Subcutaneous abdominal adipose tissue (tissue), 5 donors: ENCODE results near the gene MPHOSPH8.

ENCODE experiments used
- H3K27ac ChIP-seq: one replicate; pipeline ENCODE4 v1.7.0; 2013; ENCODE audit warnings: low read depth, mild to moderate bottlenecking, inconsistent platforms, low read length, moderate library complexity
- H3K27me3 ChIP-seq, 5 donors: one replicate each; pipeline ENCODE4 v1.7.0; 2013; ENCODE audit warnings: low read length in 5 of 5, inconsistent platforms in 1 of 5; ENCODE audit not compliant: control insufficient read depth in 5 of 5, insufficient read depth in 4 of 5
- H3K36me3 ChIP-seq, 5 donors: one replicate each; pipeline ENCODE4 v1.7.0; 2013; ENCODE audit warnings: low read length in 5 of 5; ENCODE audit not compliant: control insufficient read depth in 5 of 5, insufficient read depth in 5 of 5
- H3K4me1 ChIP-seq, 5 donors: one replicate each; pipeline ENCODE4 v1.7.0; 2013; ENCODE audit warnings: low read length in 5 of 5, mild to moderate bottlenecking in 3 of 5, moderate library complexity in 1 of 5; ENCODE audit not compliant: control insufficient read depth in 5 of 5, insufficient read depth in 5 of 5
- H3K4me3 ChIP-seq, 5 donors: one replicate each; pipeline ENCODE4 v1.7.0; 2013; ENCODE audit warnings: low read length in 5 of 5, low read depth in 1 of 5
- H3K9ac ChIP-seq, 5 donors: one replicate each; pipeline ENCODE4 v1.7.0; 2013; ENCODE audit warnings: low read length in 5 of 5, mild to moderate bottlenecking in 4 of 5, moderate library complexity in 3 of 5
- H3K9me3 ChIP-seq, 5 donors: one replicate each; pipeline ENCODE4 v1.7.0; 2013; ENCODE audit warnings: low read length in 5 of 5; ENCODE audit not compliant: control insufficient read depth in 5 of 5
- donor health status: healthy.
- donor health status: healthy.
- donor health status: healthy.
- donor health status: healthy.
- donor health status: healthy.

The MPHOSPH8 gene

DNA sequence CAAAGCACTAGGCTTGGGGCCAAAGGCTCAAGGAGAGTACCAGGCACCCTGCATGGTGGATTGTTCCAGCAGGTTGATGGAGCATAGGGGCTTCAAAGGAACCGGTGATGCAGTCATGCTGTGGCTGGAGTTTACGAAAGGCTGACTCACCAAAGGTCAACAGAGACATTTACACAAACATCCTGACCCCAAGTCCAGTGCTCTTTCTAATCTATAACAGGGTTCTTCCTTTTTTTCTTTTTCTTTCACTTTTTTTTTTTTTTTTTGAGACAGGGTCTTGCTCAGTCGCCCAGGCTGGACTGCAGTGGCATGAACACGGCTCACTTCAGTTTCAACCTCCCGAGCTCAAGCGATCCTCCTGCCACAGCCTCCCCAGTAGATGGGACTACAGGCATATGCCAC is 36.5 kb upstream of the MPHOSPH8 start:
- Histone ChIP-seq H3K27me3 (peaks cover 2 to 13% (median 6%) of the 10 kb centered on the region in 5 donors), H3K27ac (no peak overlapping the region), H3K9me3 (no peaks in the 10 kb centered on the region), H3K4me3 (no peak overlapping the region), H3K36me3 (no peaks in the 10 kb centered on the region), H3K4me1 (peaks cover 0 to 5% (median 0%) of the 10 kb centered on the region in 5 donors), H3K9ac (no peak overlapping the region)

DNA sequence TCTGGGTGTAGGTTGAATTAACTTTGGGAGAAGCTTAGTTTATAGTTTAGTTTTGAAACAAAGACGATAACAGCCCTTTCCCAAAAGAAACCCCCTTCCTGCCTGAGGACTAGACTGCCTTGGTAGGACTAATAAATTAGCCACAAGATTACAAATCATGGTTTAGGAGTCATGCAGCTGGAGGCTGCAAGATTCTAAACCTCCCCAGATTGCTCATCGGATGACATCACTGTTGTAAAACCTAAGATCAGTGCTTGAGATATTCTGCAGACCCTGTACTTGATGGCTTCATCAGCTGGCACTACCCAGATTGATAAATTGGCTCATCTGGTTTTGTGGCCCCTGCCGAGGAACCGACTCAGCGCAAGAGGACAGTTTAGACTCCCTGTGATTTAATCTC is 35.9 kb upstream of the MPHOSPH8 start:
- H3K9me3 ChIP-seq: no peaks in the 10 kb centered on the region
- H3K27me3 ChIP-seq: peaks cover 2 to 16% (median 6%) of the 10 kb centered on the region in 5 donors
- no peak overlapping the region for H3K4me3 ChIP-seq
- peaks cover 0 to 11% (median 5%) of the 10 kb centered on the region in 5 donors for H3K4me1 ChIP-seq
- no peak overlapping the region for H3K9ac ChIP-seq
- no peaks in the 10 kb centered on the region for H3K36me3 ChIP-seq
- H3K27ac ChIP-seq: no peak overlapping the region

DNA sequence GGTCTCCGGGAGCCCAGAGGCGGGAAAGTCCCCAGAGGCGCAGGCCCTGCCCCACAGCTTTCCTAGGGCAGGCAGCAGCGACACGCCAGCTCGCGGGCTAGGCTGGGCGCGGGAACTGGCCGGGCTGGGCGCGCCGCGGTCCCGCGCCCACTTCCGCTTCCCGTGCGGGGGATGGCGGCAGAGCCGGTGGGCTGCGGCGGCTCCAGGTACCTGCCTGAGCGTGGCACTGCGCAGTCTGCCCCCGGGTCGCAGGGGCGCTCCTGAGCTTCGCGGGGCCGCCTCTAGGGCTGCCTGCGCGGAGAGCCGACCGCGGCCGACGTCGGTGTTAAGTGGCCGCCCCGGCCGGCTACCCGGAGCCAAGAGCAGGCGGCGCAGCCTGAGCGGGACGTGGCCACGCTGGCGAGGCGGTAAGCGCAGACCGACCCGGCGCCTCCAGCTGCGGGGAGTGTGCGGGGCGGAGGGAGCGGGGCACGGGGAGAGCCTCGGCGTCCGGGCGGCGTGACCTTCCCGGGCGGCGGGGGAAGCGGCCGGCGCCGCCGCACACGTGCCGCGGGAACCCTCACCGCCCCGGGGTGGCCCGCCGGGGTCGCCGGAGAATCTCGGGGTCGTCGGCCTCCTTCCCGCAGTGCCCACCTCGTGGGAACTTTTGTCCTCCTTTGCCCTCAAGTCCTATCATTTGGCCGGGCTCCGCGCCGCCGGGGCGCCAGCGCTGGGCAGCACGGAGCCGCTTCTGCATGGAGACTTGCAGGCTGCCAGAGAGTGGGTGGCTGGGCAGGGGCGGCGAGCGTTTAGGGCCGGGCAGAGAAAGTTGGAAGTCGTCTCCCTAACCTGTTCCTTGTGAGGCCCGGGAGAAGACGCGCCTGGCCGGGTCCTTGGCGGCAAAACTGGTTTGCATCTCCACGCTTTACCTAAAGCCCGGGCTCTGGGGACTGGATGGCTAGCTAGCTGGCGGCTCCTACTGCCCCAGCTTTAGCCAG is 31.4 kb upstream of the MPHOSPH8 start:
- Histone ChIP-seq H3K27me3 (peaks cover 2 to 23% (median 19%) of the 10 kb centered on the region in 5 donors), H3K27ac (no peak overlapping the region), H3K36me3 (no peaks in the 10 kb centered on the region), H3K9me3 (peaks cover 0 to 5% (median 3%) of the 10 kb centered on the region in 5 donors), H3K4me1 (peaks cover 0 to 12% (median 6%) of the 10 kb centered on the region in 5 donors), H3K4me3 (peak overlapping the region in 4 of 5 donors; percentile 51 to 74 (median 67)), H3K9ac (peak overlapping the region in 1 of 5 donors; percentile 47)

DNA sequence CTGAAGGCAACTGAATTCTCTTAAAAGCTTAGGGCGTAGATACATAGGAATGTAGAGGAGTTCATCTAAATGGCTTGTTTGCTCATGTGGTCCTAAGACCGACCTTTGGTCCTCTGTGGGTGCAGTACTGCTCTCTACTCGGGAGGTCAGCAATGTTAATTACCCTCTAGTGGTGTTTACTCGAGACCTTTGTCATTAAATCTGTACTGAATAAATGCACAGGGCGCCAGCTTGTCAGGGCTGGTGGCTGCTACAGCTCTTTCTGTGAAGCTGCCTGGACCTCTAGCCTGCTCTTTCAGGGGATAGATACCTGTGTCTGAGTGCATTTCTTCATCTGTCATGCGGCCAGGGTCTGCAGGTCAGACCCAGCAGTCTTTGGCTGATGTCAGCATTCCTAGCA is 29.2 kb upstream of the MPHOSPH8 start:
- Histone ChIP-seq H3K4me3 (no peak overlapping the region), H3K9me3 (peaks cover 0 to 5% (median 3%) of the 10 kb centered on the region in 5 donors), H3K27me3 (peaks cover 0 to 23% (median 14%) of the 10 kb centered on the region in 5 donors), H3K4me1 (peaks cover 0 to 12% (median 6%) of the 10 kb centered on the region in 5 donors), H3K36me3 (no peaks in the 10 kb centered on the region), H3K9ac (no peak overlapping the region), H3K27ac (no peak overlapping the region)

DNA sequence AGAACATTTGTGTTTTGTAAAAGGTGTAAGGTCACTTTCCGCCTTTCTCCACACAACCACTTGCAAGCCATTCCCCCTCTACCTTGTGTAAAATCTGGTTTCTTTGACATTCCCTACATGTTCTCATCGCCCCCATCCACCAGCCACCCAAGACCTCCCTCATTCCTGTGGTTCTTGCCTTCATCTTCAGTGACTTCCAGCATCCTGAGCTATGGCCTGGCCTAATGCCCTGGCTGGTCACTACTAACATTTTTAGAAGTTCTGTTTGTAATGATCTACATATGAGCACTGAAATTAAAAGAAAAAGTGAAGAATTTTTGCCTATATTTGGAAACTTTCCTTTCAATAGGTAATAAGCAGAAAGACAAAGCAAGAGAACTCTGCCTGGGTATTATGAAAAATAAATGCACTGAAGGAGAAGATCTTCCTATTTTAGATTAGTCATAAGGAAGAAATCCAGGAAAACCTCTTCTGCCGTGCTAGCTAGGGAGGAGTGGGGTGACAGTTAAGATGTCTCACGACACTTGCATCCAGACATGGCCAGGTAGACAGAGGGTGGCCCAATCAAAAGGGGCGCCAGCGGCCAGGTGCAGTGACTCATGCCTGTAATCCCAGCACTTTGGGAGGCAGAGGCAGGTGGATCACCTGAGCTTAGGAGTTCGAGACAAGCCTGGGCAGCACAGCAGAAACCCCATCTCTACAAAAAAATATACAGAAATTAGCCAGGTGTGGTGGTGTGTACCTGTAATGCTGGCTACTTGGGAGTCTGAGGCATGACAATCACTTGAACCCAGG is 28.1 kb upstream of the MPHOSPH8 start:
- Histone ChIP-seq H3K4me3 (no peak overlapping the region), H3K9me3 (peaks cover 0 to 5% (median 3%) of the 10 kb centered on the region in 5 donors), H3K36me3 (no peaks in the 10 kb centered on the region), H3K4me1 (peaks cover 0 to 12% (median 6%) of the 10 kb centered on the region in 5 donors), H3K9ac (no peak overlapping the region), H3K27ac (no peak overlapping the region), H3K27me3 (peaks cover 0 to 23% (median 14%) of the 10 kb centered on the region in 5 donors)

DNA sequence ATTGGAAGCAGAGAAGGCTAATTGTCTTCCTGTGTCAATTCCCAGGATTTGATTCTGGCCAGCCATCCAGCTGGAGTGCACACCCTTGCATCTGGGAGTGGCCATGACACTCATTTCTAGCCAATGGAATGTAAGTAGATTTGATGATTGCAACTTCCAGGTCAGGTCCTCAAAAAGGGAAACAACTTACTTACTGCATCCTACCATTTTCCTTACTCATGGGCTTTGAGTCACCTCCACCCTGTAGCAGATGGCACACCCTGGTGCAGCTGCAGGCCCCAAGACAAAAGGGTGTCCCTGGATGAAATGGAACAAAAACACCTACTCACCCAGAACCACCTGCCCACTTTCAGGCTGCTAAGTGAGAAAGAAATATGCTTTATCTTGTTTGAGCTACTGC is 27.3 kb upstream of the MPHOSPH8 start:
- Histone ChIP-seq H3K4me1 (peaks cover 0 to 12% (median 6%) of the 10 kb centered on the region in 5 donors), H3K36me3 (no peaks in the 10 kb centered on the region), H3K27ac (no peak overlapping the region), H3K4me3 (no peak overlapping the region), H3K9ac (no peak overlapping the region), H3K9me3 (peaks cover 0 to 5% (median 3%) of the 10 kb centered on the region in 5 donors), H3K27me3 (peaks cover 0 to 23% (median 14%) of the 10 kb centered on the region in 5 donors)

DNA sequence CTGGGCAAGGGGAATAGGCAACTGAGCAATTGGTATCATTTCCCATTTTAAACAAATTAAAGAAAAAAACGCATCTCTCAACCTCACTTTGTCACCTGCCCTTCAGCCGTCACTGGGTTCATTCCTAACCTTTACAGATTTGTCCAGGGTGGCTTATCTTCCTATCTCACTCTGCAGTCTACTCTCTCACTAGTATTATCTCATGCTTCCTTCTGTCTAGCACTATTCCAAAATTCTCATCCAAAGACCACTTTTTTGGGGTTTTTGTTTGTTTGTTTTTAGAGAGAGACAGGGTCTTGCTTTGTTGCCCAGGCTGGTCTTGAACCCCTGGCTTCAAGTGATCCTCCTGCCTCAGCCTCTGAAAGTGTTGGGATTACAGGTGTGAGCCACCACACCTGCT is 26.7 kb upstream of the MPHOSPH8 start:
- Histone ChIP-seq H3K27ac (no peak overlapping the region), H3K27me3 (peaks cover 0 to 20% (median 11%) of the 10 kb centered on the region in 5 donors), H3K4me1 (peaks cover 0 to 9% (median 6%) of the 10 kb centered on the region in 5 donors), H3K36me3 (no peaks in the 10 kb centered on the region), H3K9ac (no peak overlapping the region), H3K9me3 (peaks cover 0 to 5% (median 3%) of the 10 kb centered on the region in 5 donors), H3K4me3 (no peak overlapping the region)

DNA sequence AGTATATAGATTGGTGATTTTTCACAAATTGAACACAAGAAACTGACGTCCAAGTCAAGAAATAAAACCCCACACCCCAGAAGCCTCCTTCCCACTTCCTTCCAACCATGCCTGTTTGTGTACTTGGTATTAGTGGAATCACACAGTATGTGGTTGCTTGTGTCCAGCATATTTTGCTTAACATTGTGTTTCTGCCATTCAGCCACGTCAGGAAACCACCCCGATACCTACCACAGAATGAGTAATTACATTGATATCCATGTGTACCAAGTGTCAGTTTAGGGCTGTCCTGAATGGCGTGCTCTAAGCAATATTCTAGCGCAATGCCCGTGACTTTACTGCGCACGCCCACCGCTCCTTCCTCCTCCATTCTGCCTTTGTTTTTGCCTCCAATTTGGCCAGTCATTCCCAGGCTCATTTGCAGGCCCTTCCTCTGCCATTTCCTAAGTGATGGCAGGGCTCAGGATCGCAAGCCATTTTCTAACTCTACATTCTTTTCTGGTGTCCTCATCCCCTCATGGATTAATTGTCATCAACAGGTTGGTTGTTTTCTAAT is 25.9 kb upstream of the MPHOSPH8 start:
- H3K9me3 ChIP-seq: peaks cover 0 to 5% (median 3%) of the 10 kb centered on the region in 5 donors
- H3K9ac ChIP-seq: no peak overlapping the region
- no peak overlapping the region for H3K27ac ChIP-seq
- no peaks in the 10 kb centered on the region for H3K36me3 ChIP-seq
- H3K4me1 ChIP-seq: peaks cover 0 to under 1% (median under 1%) of the 10 kb centered on the region in 5 donors
- no peak overlapping the region for H3K4me3 ChIP-seq
- peaks cover 0 to 16% (median 6%) of the 10 kb centered on the region in 5 donors for H3K27me3 ChIP-seq

DNA sequence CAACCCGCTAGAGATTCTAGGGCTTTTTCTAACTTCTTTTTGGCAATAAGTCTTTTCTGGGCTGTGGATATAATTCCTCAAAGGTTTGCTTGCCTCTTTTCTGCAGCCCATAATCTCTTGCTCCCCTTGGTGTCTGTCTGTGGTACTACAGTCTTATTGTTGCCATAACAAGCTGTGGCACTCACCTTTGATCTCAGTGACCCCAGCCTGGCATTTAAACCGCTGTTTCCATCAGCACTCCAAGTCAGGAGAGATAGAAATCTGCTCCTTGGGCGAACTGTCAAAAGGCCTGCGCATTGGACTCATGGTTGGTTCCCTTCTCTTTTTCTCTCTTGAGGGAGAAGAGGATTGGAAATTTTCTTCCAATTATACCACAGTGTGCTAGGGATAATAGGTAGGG is 14.5 kb upstream of the MPHOSPH8 start:
- peaks cover 0 to 5% (median 0%) of the 10 kb centered on the region in 5 donors for H3K4me1 ChIP-seq
- H3K27ac ChIP-seq: no peak overlapping the region
- peaks cover 0 to 2% (median 0%) of the 10 kb centered on the region in 5 donors for H3K27me3 ChIP-seq
- no peaks in the 10 kb centered on the region for H3K9me3 ChIP-seq
- no peak overlapping the region for H3K9ac ChIP-seq
- H3K4me3 ChIP-seq: no peak overlapping the region
- no peaks in the 10 kb centered on the region for H3K36me3 ChIP-seq
